Neutrophil (primary cell): ENCODE results near the gene ENDOG.
"Not testable (repeated sequence)": the region's sequence is repeated elsewhere in the genome, so short reads cannot be mapped to it uniquely, and the experiment has no call there.

Source experiments
- H3K27ac ChIP-seq: fragments of 200-600 bp; sonication (generic); 2 replicates; pipeline ENCODE4 v1.5.1; 2016; ENCODE audit warnings: mild to moderate bottlenecking, moderate library complexity
- H3K27me3 ChIP-seq: fragments of 200-600 bp; sonication (generic); 2 replicates; pipeline ENCODE4 v1.6.0; 2016; ENCODE audit warnings: mild to moderate bottlenecking
- H3K36me3 ChIP-seq: fragments of 200-600 bp; sonication (generic); 2 replicates; pipeline ENCODE4 v1.5.1; 2017
- H3K4me1 ChIP-seq, 2 experiments: fragments of 200-600 bp in 1 of 2; sonication (generic) in 1 of 2; 1 replicate in 1 of 2; 2 replicates in 1 of 2; pipeline versions ENCODE4 v1.5.1 to v1.6.1; 2013 to 2016; ENCODE audit warnings: low read depth in 1 of 2, low read length in 1 of 2, mild to moderate bottlenecking in 1 of 2, moderate library complexity in 1 of 2; ENCODE audit not compliant: control insufficient read depth in 1 of 2, insufficient read depth in 1 of 2
- H3K4me3 ChIP-seq, 2 experiments: fragments of 200-600 bp in 1 of 2; sonication (generic) in 1 of 2; 1 replicate in 1 of 2; 2 replicates in 1 of 2; pipeline ENCODE4 v1.5.1; 2013 to 2016; ENCODE audit warnings: low read depth in 1 of 2, low read length in 1 of 2, mild to moderate bottlenecking in 1 of 2, moderate library complexity in 1 of 2
- H3K9me3 ChIP-seq: fragments of 200-600 bp; sonication (generic); 2 replicates; pipeline ENCODE4 v1.5.1; 2016
- TF ChIP-seq, protein P1 (sequence below): fragments of 200-600 bp; sonication (generic); IDR thresholded peaks from 2 replicates; pipeline ENCODE4 v1.5.1; 2016; ENCODE audit warnings: antibody characterized with exemption

Gene ENDOG

DNA sequence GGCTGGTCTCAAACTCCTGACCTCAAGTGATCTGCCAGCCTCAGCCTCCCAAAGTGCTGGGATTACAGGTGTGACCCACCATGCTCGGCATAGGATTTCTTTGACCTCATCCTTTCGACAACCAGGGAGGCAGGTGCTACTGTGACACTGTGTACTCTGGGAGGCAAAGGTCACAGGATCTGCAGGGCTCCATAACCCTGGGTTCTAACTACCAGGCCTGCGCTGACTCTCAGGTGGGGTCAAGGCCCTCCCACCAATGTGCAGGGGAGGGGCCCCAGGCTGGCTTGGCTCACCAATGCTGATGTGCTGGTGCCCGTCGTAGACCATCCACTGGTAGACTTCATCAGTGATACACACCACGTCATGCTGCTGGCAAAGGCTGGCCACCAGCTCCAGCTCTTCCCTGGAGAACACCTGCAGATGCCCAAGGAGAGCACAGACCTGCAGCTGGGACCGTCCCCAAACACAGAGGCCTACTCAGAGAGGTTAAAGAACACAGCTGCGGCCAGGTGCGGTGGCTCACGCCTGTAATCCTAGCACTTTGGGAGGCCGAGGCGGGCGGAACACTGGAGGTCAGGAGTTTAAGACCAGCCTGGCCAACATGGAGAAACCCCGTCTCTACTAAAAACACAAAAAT, 18.3 kb downstream of the ENDOG start:
- Histone ChIP-seq H3K27me3 (no peaks in the 10 kb centered on the region), H3K4me1 (no peaks in the 10 kb centered on the region), H3K9me3 (no peaks in the 10 kb centered on the region), H3K36me3 (peaks cover 9% of the 10 kb centered on the region), H3K4me3 (no peak overlapping the region), H3K27ac (no peak overlapping the region)
- TF ChIP-seq, protein P1, sequence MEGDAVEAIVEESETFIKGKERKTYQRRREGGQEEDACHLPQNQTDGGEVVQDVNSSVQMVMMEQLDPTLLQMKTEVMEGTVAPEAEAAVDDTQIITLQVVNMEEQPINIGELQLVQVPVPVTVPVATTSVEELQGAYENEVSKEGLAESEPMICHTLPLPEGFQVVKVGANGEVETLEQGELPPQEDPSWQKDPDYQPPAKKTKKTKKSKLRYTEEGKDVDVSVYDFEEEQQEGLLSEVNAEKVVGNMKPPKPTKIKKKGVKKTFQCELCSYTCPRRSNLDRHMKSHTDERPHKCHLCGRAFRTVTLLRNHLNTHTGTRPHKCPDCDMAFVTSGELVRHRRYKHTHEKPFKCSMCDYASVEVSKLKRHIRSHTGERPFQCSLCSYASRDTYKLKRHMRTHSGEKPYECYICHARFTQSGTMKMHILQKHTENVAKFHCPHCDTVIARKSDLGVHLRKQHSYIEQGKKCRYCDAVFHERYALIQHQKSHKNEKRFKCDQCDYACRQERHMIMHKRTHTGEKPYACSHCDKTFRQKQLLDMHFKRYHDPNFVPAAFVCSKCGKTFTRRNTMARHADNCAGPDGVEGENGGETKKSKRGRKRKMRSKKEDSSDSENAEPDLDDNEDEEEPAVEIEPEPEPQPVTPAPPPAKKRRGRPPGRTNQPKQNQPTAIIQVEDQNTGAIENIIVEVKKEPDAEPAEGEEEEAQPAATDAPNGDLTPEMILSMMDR, result no peak

DNA sequence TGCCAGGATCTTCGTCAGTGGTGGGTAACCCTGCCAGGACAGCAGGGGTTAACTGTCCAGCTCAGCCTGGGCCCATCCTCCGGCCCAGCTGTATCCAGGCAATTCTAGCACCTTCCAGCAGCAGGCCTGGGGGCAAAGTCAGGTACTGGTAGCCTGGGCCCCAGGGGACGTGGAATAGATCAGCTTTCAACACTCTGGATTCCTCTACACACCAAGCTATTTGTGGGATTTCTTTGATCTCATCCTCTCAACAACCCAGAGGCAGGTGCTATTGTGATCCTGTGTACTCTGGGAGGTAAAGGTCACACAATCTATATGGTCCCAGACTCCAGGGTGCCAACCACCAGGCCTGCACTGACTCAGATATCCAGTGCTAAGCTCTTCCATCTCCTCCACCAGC, 20.0 kb downstream of the ENDOG start:
- TF ChIP-seq, protein P1, result no peak
- Histone ChIP-seq H3K9me3 (no peaks in the 10 kb centered on the region), H3K4me3 (no peak overlapping the region), H3K36me3 (peaks cover 15% of the 10 kb centered on the region), H3K27me3 (no peaks in the 10 kb centered on the region), H3K4me1 (no peaks in the 10 kb centered on the region), H3K27ac (no peak overlapping the region)

GRCh38 chr9:128840524-128840923, 22.2 kb downstream of the ENDOG start:
- TF ChIP-seq, protein P1, result no peak
- Histone ChIP-seq H3K27ac (no peak overlapping the region), H3K4me1 (no peaks in the 10 kb centered on the region), H3K9me3 (no peaks in the 10 kb centered on the region), H3K4me3 (no peak overlapping the region), H3K36me3 (peaks cover 11% of the 10 kb centered on the region), H3K27me3 (no peaks in the 10 kb centered on the region)

GRCh38 chr9:128841694-128842492, 23.6 kb downstream of the ENDOG start:
- Histone ChIP-seq H3K4me3 (no peak overlapping the region), H3K36me3 (peaks cover 11% of the 10 kb centered on the region), H3K9me3 (no peaks in the 10 kb centered on the region), H3K4me1 (no peaks in the 10 kb centered on the region), H3K27me3 (no peaks in the 10 kb centered on the region), H3K27ac (no peak overlapping the region)
- TF ChIP-seq, protein P1, result no peak

GRCh38 chr9:128843171-128843570, 24.9 kb downstream of the ENDOG start:
- not testable (repeated sequence) for H3K27me3 ChIP-seq, H3K4me1 ChIP-seq, H3K4me3 ChIP-seq, H3K27ac ChIP-seq, H3K36me3 ChIP-seq, H3K9me3 ChIP-seq
